ENCODE measurements around the gene THSD8. TPM values are rescaled to one million over a fixed set of nuclear protein-coding genes. Genes with fewer than 3 reads are reported as not detected.

The THSD8 gene
- total RNA-seq, 2 donors from 2014 or later = 3.2 to 4.4 TPM

DNA sequence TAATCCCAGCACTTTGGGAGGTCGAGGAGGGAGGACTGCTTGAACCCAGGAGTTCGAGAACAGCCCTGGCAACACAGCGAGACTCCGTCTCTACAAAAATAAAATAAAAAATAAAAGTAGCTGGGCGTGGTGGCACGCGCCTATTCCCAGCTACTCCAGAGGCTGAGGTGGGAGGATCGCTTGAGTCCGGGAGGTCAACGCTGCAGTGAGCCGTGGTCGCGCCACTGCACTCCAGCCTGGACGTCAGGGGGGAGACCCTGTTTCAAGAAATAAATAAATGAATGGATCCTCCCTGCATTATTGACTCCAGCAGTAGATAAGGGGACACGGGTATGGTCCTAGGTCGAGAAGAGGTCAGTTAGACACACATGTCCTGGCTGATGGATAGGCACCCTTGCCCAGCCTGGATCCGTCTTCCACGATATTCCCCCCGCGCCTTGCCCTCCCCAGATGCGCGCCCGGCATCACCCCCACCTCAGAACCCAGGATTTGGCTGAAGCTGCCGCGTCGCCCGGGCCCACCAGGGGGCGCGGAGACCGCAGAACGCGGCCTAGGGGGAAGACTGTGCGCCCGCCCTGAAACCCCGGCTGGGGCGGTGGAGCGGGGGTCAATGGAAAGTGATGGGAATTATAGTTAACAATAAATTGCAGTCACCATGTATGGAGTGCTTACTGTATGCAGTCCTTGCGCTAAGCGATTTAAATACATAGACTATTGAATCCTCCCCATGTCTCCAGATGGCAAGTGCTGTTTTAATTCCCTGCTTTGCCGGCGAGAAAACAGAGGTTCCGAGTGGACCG is 24.5 kb upstream of the THSD8 start:
- DNase-seq = peak; percentile 77 to 86
- ATAC-seq = peak; percentile 39
- intact Hi-C loops (cut with DNase I, micrococcal nuclease) = no loop called here

DNA sequence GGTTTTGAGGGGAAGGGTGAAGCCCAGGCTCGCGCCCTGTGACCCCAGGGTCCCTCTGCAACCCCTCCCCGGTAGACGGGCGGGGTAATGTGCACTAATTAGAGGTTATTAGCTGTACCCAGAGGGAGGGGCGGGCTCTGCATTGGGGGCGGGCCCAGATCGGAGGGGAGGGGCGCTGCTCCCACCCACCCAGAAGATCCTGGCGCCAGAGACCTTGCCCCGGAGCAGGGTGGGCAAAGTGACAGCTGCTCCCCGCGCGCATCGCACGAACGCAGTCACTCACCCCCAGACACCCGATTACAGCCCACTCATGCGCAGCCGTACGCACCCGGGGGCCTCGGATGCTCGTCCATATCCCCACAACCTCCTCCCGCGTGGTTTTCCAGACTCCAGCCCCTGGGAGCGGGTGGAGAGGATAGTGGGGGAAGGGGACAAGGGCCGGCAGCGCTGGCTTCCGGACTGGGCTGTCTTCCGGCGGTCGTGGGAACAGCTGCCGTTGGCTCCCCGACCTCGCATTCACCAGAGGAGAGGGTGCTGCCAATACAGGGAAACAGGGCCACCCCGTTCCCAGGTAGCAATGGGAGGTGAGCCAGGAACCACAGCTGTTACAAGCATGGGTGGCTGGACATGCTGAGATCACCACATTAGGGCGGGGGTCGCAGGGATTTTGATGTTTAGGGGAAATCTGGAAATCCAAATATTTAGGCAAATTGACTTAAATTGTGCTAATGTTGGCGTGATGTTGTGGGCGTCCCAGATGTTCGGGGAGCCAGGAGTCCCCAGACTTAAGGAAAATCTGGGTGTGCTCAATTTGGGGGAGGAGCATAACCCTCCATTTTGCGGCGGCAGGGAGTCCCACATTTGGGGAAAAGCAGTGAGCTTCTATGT is 23.6 kb upstream of the THSD8 start:
- intact Hi-C loops (cut with DNase I, micrococcal nuclease) = no loop called here
- DNase-seq (peak; percentile 77 to 83), ATAC-seq (peak; percentile 27)

DNA sequence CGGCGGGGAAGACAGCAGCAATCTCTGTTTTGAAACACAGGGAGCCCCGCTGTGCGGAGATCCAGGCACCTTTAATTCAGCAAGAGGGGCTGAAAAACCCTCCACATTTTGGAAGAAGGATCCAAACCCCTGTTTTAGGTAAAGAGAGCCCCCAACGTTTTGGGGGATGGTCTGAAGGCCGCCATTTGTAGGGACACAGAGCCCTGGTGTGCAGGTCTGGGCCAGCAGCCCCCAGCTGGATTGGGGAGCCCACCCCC is 23.0 kb upstream of the THSD8 start:
- ATAC-seq (no peak), DNase-seq (no peak)
- intact Hi-C loops (cut with DNase I, micrococcal nuclease) = no loop called here

DNA sequence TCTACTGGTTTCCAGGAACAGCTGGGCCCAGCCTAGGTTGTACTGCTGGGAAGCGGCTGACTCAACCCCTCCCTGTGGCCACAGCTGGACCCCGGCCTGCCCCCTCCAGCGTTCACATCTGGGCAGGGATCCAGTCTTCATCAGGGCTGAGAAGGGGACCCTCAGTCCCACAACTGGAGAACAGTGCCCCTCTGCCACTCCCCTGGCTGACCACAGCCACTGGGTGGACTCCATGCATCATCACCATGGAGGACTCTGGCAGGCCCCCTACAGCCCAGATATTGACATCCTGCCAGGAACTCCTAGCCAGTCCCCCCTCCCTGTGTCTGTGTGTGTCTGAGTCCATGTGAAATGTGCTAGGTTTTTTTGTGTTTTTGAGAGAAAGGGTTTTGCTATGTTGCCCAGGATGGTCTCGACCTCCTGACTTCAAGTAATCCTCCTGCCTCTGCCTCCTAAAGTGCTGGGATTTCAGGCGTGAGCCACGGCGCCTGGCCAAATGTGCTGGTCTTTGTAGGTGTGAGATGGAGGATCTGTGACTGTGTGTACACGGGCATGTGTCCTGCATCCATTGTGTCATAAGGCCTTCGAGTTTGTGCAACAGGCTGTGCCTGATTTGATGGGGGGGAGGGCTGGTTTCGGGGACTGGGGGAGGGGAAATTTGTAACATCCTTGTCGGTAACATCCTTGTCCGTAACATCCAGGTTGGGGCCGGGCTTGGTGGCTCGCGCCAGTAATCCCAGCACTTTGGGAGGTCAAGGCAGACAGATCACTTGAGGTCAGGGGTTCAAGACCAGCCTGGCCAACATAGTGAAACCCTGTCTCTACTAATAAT is 22.5 kb upstream of the THSD8 start:
- intact Hi-C loops (cut with DNase I, micrococcal nuclease) = no loop called here
- ATAC-seq = no peak
- peak; percentile 53 to 54 for DNase-seq

DNA sequence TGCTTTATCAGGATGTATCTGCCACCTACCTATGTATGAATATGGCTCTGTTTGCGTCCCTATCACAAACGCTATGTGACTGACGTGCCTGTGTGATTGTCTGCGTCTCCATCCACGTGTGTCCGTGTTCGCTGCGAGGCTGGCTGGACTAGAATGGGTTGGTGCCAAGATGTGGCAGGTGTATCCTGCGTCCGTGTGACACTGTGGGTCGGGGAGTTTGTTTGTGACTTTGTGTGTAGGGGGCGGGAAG is 19.8 kb upstream of the THSD8 start:
- DNase-seq (no peak), ATAC-seq (no peak)
- intact Hi-C loops (cut with DNase I, micrococcal nuclease) = no loop called here

GRCh38 chr19:12782424-12783290 is 19.2 kb upstream of the THSD8 start:
- DNase-seq (peak; percentile 85 to 91), ATAC-seq (peak; percentile 48)
- intact Hi-C loops (cut with DNase I, micrococcal nuclease) = no loop called here

- ATAC-seq = no peak
- no peak for DNase-seq
- intact Hi-C loops (cut with DNase I, micrococcal nuclease) = no loop called here
Observed at GRCh38 chr19:12783291-12783848, 18.5 kb upstream of the THSD8 start.

GRCh38 chr19:12783849-12784393 is 17.9 kb upstream of the THSD8 start:
- intact Hi-C loops (cut with DNase I, micrococcal nuclease) = no loop called here
- ATAC-seq (peak; percentile 16), DNase-seq (peak; percentile 64 to 84)

GRCh38 chr19:12784394-12784870 is 17.4 kb upstream of the THSD8 start:
- DNase-seq (peak in 1 of 2 donors; percentile 26), ATAC-seq (no peak)
- intact Hi-C loops (cut with DNase I, micrococcal nuclease) = no loop called here

GRCh38 chr19:12784871-12785430 is 16.9 kb upstream of the THSD8 start:
- intact Hi-C loops (cut with DNase I, micrococcal nuclease) = no loop called here
- peak in 1 of 2 donors; percentile 31 for DNase-seq
- ATAC-seq = no peak

DNA sequence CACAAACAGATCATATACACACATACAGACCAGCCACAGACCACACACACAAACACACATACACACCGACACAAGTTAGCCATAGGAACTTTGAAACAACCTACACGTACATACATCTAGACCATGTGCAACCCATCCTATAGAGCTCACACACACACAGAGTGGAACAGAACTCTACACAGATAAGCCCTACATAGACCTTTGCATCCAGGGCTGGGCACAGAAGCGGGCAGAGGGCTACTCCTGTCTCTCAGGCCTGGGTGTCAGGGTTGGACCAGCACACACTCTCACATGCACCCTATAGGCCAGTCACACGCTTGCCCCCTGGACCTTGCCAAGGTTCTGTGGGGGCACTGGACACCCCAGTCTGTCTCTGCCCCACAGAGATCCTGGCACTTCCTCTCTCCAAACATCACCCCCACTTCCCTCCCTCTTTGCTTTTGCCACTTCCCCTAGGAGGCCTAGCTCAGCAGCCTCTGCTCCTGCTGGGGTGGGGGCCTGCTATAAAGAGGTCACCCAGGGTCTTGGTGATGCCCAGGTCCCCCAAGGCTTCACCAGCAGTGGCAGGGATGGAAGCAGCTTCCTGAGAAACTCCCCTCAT is 16.3 kb upstream of the THSD8 start:
- no peak for ATAC-seq
- intact Hi-C loops (cut with DNase I, micrococcal nuclease) = no loop called here
- peak in 1 of 2 donors; percentile 43 for DNase-seq

GRCh38 chr19:12786141-12786870 is 15.6 kb upstream of the THSD8 start:
- peak; percentile 23 for ATAC-seq
- peak; percentile 82 to 85 for DNase-seq
- intact Hi-C loops (cut with DNase I, micrococcal nuclease) = no loop called here

DNA sequence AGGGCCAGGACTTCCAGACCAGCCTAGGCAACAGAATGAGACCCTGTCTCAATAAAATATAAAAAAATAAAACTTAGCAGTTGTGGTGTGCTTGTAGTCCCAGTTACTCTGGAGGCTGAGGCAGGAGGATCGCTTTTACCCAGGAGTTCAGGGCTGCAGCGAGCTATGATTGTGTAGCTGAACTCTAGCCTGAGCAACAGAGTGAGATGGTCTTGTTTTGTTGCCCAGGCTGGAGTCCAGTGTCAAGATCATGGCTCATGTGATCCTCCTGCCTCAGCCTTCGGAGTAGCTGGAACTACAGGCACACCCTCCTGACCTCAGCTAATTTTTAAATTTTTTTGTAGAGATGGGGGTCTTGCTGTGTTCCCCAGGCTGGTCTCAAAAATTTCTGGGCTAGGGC is 14.9 kb upstream of the THSD8 start:
- intact Hi-C loops (cut with DNase I, micrococcal nuclease) = no loop called here
- no peak for ATAC-seq

DNA sequence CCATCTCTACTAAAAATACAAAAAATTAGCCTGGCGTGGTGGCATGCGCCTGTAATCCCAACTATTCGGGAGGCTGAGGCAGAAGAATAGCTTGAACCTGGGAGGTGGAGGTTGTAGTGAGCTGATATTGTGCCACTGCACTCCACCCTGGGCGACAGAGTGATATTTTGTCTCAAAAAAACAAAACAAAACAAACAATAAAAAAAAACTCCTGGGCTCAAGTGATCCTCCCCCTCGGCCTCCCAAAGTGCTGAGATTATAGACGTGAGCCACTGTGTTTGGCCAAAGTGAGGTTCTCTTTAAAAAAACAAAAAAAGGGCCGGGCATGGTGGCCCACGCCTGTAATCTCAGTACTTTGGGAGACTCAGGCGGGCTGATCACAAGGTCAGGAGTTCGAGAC is 14.4 kb upstream of the THSD8 start:
- intact Hi-C loops (cut with DNase I, micrococcal nuclease) = no loop called here
- no peak for ATAC-seq
- peak in 1 of 2 donors; percentile 13 for DNase-seq

More for the DNA sequence above, 14.9 kb upstream of the THSD8 start:
- DNase-seq = no peak

- ATAC-seq (no peak), DNase-seq (peak in 1 of 2 donors; percentile 3)
- intact Hi-C loops (cut with DNase I, micrococcal nuclease) = no loop called here
Observed at GRCh38 chr19:12788042-12788681, 13.7 kb upstream of the THSD8 start.

DNA sequence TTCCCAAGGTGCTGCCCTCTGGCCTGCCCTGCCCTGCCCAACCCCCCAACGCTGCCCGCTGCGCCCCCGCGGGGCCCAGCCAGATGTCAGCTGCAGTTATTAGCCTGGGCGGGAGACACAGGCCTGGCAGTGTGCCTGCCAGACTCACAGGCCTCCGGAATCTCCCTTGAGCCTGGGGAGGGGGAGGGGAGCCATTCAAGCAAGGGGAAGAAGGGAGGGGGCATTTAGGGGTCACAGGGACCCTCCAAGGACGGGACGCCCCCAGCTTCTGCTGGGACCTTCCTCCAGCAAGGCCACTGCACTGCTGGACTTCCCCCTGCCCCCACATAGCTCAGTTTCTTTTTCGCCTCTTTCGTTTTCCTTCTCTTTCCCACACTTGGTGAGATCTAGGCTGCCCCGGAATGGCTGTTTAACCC is 13.2 kb upstream of the THSD8 start:
- intact Hi-C loops (cut with DNase I, micrococcal nuclease) = no loop called here
- DNase-seq (peak; percentile 91 to 92), ATAC-seq (peak; percentile 12)

All from left colon (tissue), 2 donors.